Measurements from ENCODE around the gene ANKRD29. TPM values are rescaled to one million over a fixed set of nuclear protein-coding genes. Genes with fewer than 3 reads are reported as not detected.

ANKRD29 gene
- total and polyA plus RNA-seq, 4 experiments from 2014 or later, result 0.91 to 1.3 TPM; not detected in 2

DNA sequence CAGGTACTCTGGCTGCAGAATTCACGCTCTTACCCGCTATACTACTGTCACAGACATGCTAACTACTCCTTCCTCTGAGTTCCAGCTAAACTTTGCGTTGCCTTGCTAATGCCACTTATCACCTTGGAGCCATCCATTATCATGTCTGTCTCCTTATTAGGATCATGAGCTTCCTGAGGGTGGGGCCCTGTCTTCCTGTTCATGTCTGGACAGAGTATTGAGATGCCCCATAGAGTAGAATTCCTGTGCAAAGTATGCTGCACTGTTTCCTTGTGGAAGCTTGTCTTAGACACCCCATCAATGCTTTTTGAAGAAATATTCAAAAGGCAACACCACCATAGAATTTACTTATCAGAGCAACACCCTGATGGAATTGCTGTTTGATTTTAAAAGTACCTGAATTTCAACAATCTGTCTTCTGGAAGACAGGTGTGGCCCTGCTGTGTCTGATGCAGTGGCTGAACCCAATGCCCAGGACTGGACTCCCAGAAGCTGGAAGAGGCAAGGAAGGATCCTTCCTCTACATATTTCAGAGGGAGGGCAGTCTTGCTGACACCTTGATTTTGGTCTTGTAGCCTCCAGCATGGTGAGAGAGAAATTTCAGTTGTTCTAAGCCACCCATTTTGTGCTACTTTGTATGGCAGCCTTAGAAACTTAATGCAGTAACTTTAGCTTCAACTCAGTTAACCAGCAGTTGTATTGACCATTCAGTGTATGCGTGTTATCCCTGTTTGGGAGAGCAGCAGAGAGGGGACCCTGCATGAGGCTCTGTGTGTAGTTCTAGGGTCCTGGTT, 32.1 kb upstream of the ANKRD29 start:
- no peaks in the 10 kb centered on the region for H3K9me3 Mint-ChIP-seq
- Histone ChIP-seq H3K9me3 (ENCODE audit: control insufficient read depth in 1 of 2, low read length in 2 of 2) (no peaks in the 10 kb centered on the region), H3K27me3 (ENCODE audit: insufficient read depth, low read length) (no peaks in the 10 kb centered on the region), H3K36me3 (ENCODE audit: insufficient read depth, low read length) (no peaks in the 10 kb centered on the region), H3K27ac (ENCODE audit: low read depth, low read length) (no peak overlapping the region), H3K4me1 (ENCODE audit: insufficient read depth, low read length) (no peaks in the 10 kb centered on the region), H3K4me3 (ENCODE audit: low read length in 2 of 2) (no peak overlapping the region)
- no peak for DNase-seq
- no peak overlapping the region for H3K4me3 Mint-ChIP-seq
- H3K4me1 Mint-ChIP-seq, result peaks cover 0 to 4% (median 2%) of the 10 kb centered on the region in 4 donors
- ChIA-PET CTCF (ENCODE audit: partially characterized antibody) (no interaction called here), POLR2A (ENCODE audit: partially characterized antibody) (interaction anchor here (0.6 kb wide), 1 partner anchor 303 kb away, joined by 3 read pairs; no protein-coding TSS in a partner anchor)
- H3K27me3 Mint-ChIP-seq, result peaks cover 11 to 16% of the 10 kb centered on the region in 2 donors
- H3K27ac Mint-ChIP-seq, result no peak overlapping the region
- intact Hi-C loops (cut with micrococcal nuclease), result no loop called here
- no peaks in the 10 kb centered on the region for H3K36me3 Mint-ChIP-seq

DNA sequence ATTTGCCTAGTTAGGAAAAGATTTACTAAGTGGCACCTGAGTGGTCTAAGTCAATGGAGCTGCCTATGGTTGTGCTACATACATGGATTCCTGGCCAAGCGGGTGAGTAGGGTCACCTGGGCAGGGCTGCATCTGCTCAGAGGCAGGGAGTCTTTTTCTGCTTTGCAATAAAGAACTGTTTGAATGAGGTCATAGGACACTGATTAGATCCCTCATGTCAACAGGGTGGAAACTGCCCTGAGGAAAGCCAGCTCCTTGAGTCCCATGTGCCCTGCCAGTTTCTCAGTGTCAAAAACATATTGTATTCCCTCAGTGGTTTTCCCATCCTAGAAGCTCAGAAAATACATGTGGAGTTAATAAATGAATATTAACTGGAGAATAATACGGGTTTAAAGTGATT, 31.1 kb upstream of the ANKRD29 start:
- Mint-ChIP-seq H3K4me3 (no peak overlapping the region), H3K9me3 (no peaks in the 10 kb centered on the region), H3K36me3 (no peaks in the 10 kb centered on the region), H3K4me1 (peaks cover 3 to 7% (median 5%) of the 10 kb centered on the region in 4 donors), H3K27ac (no peak overlapping the region), H3K27me3 (peaks cover 14 to 15% of the 10 kb centered on the region in 2 donors)
- no peak for DNase-seq
- Histone ChIP-seq H3K27me3 (ENCODE audit: insufficient read depth, low read length) (peaks cover 4% of the 10 kb centered on the region), H3K27ac (ENCODE audit: low read depth, low read length) (no peak overlapping the region), H3K36me3 (ENCODE audit: insufficient read depth, low read length) (no peaks in the 10 kb centered on the region), H3K4me3 (ENCODE audit: low read length in 2 of 2) (no peak overlapping the region), H3K4me1 (ENCODE audit: insufficient read depth, low read length) (peaks cover 4% of the 10 kb centered on the region), H3K9me3 (ENCODE audit: control insufficient read depth in 1 of 2, low read length in 2 of 2) (no peaks in the 10 kb centered on the region)
- CTCF ChIA-PET (ENCODE audit: partially characterized antibody), result no interaction called here
- intact Hi-C loops (cut with micrococcal nuclease), result no loop called here
- POLR2A ChIA-PET (ENCODE audit: partially characterized antibody), result no interaction called here

DNA sequence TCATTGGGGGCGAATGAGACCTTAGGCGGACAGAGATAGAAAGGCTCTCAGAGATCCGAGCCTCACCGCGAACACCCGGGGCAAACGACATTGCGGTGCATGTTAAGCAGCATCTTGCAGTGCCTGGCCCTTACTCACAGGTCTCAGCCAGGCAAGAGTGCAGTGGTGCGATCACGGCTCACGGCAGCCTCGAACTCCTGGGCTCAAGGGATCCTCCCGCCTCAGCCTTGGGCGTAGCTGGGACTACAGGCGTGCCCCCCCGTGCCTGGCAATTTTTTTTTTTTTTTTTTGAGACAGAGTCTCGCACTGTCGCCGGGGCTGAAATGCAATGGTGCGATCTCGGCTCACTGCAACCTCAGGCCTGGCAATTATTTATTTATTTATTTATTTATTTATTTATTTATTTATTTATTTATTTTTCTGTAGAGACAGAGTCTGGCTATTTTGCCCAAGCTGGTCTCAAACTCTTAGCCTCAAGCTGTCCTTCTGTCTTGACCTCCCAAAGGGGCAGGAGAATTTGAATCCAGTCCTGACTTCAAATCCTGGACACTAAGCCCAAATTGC, 27.9 kb upstream of the ANKRD29 start:
- Histone ChIP-seq H3K4me1 (ENCODE audit: insufficient read depth, low read length) (peaks cover 8% of the 10 kb centered on the region), H3K9me3 (ENCODE audit: control insufficient read depth in 1 of 2, low read length in 2 of 2) (no peaks in the 10 kb centered on the region), H3K27me3 (ENCODE audit: insufficient read depth, low read length) (peaks cover 16% of the 10 kb centered on the region), H3K36me3 (ENCODE audit: insufficient read depth, low read length) (no peaks in the 10 kb centered on the region), H3K4me3 (ENCODE audit: low read length in 2 of 2) (no peak overlapping the region), H3K27ac (ENCODE audit: low read depth, low read length) (no peak overlapping the region)
- no peaks in the 10 kb centered on the region for H3K36me3 Mint-ChIP-seq
- intact Hi-C loops (cut with micrococcal nuclease), result no loop called here
- peaks cover 6 to 10% (median 7%) of the 10 kb centered on the region in 4 donors for H3K4me1 Mint-ChIP-seq
- no peak for DNase-seq
- H3K27me3 Mint-ChIP-seq, result peaks cover 26 to 27% of the 10 kb centered on the region in 2 donors
- H3K4me3 Mint-ChIP-seq, result peak overlapping the region; percentile 17 to 77 (median 59)
- no peak overlapping the region for H3K27ac Mint-ChIP-seq
- POLR2A ChIA-PET (ENCODE audit: partially characterized antibody), result no interaction called here
- no peaks in the 10 kb centered on the region for H3K9me3 Mint-ChIP-seq
- CTCF ChIA-PET (ENCODE audit: partially characterized antibody), result interaction anchor here (1.5 to 2.8 kb wide), 2 partner anchors 12 to 68 kb away, joined by 3 to 14 read pairs; no protein-coding TSS in a partner anchor

DNA sequence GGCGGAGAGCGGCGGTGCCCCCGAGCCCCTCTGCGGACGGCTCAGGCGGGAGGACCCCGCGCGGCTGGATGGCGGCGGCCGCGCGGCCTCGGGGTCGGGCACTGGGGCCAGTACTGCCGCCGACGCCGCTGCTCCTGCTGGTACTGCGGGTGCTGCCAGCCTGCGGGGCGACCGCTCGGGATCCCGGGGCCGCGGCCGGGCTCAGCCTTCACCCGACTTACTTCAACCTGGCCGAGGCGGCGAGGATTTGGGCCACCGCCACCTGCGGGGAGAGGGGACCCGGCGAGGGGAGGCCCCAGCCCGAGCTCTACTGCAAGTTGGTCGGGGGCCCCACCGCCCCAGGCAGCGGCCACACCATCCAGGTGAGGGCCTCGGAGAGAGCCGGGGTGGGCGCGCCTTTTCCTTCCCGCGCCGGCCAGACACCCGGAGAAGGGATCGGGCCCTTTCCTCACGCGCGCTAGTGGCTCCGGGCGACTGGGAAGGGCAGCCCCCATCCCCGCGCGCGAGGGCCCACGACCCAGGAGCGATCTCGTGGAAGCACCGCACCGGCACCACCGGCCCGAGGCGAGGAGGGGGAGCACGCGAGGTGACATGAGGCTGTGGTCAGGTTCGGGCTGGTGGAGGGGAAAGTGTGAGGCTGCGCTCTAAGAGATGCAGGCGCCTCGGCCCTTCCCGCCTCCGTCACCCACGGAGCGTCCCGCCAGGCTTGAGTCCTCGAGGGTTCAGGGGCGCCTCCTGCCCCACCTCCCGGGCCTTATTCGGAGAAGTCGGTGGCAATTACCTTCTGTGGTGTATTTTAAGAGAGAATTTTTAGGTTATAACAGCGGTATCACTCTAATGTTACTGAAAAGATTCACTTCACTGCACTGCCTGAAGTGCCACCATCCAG, 27.1 kb upstream of the ANKRD29 start:
- Mint-ChIP-seq H3K9me3 (no peaks in the 10 kb centered on the region), H3K27me3 (peaks cover 29% of the 10 kb centered on the region in 2 donors), H3K4me1 (peaks cover 6 to 10% (median 7%) of the 10 kb centered on the region in 4 donors), H3K27ac (no peak overlapping the region), H3K36me3 (no peaks in the 10 kb centered on the region), H3K4me3 (peak overlapping the region; percentile 17 to 77 (median 59))
- CTCF ChIA-PET (ENCODE audit: partially characterized antibody), result interaction anchor here (1.5 to 2.8 kb wide), 2 partner anchors 13 to 68 kb away, joined by 4 to 14 read pairs; no protein-coding TSS in a partner anchor
- Histone ChIP-seq H3K36me3 (ENCODE audit: insufficient read depth, low read length) (no peaks in the 10 kb centered on the region), H3K27me3 (ENCODE audit: insufficient read depth, low read length) (peaks cover 16% of the 10 kb centered on the region), H3K4me3 (ENCODE audit: low read length in 2 of 2) (peak overlapping the region in 1 of 2 donors; percentile 30), H3K27ac (ENCODE audit: low read depth, low read length) (no peak overlapping the region), H3K4me1 (ENCODE audit: insufficient read depth, low read length) (peaks cover 8% of the 10 kb centered on the region), H3K9me3 (ENCODE audit: control insufficient read depth in 1 of 2, low read length in 2 of 2) (no peaks in the 10 kb centered on the region)
- intact Hi-C loops (cut with micrococcal nuclease), result no loop called here
- POLR2A ChIA-PET (ENCODE audit: partially characterized antibody), result no interaction called here
- DNase-seq, result peak in 2 of 5 donors; percentile 0 to 3

DNA sequence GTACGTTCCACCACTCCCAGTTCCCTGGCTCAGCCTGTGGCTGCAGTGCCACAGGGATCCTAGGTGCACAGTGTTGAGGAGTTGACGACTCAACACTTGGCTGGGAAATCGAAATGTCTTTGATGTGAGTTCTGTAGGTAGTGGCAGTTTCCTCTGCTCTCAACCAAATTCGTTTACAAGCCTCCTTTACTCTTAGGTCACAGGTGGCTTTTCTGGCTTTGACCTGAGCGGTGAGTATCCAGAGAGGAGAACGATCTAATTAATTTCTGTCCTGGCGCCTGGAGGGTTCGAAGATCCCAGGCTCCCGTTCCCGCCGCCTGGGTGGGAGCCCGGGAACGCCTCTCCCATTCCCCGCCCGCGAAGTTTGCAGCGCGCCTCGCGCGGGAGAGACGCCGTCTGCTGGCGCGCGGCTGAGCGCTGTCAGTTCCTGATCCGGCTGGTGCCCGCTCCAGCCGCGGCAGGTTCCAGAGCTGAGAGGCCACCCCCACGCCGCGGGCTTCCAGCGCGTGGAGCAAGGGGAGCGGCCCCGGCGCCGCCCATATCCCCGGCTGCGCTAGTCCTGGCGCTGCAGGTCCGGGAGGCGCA, 26.4 kb upstream of the ANKRD29 start, which contains the start of gene LAMA3:
LAMA3 (plus strand) TSS at position 423 of the 585 bp plus-strand sequence. CDS start 231 bp downstream, outside the sequence.
- H3K36me3 ChIP-seq (ENCODE audit: insufficient read depth, low read length), result no peaks in the 10 kb centered on the region
- H3K4me3 ChIP-seq (ENCODE audit: low read length in 2 of 2), result peak within 1 kb of the TSS in 1 of 2 donors; percentile 30
- H3K27me3 ChIP-seq (ENCODE audit: insufficient read depth, low read length), result peaks cover 16% of the 10 kb centered on the region
- Mint-ChIP-seq H3K36me3 (no peaks in the 10 kb centered on the region), H3K27ac (no peak within 1 kb of the TSS), H3K9me3 (no peaks in the 10 kb centered on the region), H3K4me3 (peak within 1 kb of the TSS; percentile 70 to 82 (median 80)), H3K4me1 (peaks cover 6 to 10% (median 7%) of the 10 kb centered on the region in 4 donors), H3K27me3 (peaks cover 32 to 33% of the 10 kb centered on the region in 2 donors)
- POLR2A ChIA-PET (ENCODE audit: partially characterized antibody), result no interaction called here
- H3K4me1 ChIP-seq (ENCODE audit: insufficient read depth, low read length), result peaks cover 8% of the 10 kb centered on the region
- CTCF ChIA-PET (ENCODE audit: partially characterized antibody), result interaction anchor here (1.5 kb wide), 1 partner anchor 68 kb away, joined by 4 read pairs; no protein-coding TSS in a partner anchor
- H3K27ac ChIP-seq (ENCODE audit: low read depth, low read length), result no peak within 1 kb of the TSS
- no peaks in the 10 kb centered on the region for H3K9me3 ChIP-seq (ENCODE audit: control insufficient read depth in 1 of 2, low read length in 2 of 2)
- intact Hi-C loops (cut with micrococcal nuclease), result no loop called here
- DNase-seq, result peak in 4 of 5 donors; percentile 29 to 40 (median 30)

DNA sequence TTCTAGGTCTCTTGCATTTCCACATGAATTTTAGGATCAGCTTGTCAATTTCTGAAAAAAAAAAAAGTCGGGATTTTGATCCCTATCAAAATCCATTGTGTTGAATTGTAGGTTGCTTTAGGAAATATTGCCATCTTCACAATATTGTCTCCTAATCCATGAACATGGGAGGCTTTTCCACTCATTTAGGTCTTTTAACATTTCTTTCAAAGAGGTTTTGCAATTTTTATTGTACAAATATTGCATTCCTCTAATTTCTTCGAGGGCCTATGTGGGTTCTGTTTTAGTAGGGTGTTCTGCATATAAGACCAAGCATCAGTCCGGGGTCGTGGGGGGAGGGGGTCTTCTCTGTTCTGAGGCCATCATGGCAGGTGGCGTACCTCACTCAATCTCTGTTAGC, 25.8 kb upstream of the ANKRD29 start:
- POLR2A ChIA-PET (ENCODE audit: partially characterized antibody), result no interaction called here
- H3K27me3 ChIP-seq (ENCODE audit: insufficient read depth, low read length), result peaks cover 16% of the 10 kb centered on the region
- DNase-seq, result no peak
- peaks cover 8% of the 10 kb centered on the region for H3K4me1 ChIP-seq (ENCODE audit: insufficient read depth, low read length)
- H3K36me3 ChIP-seq (ENCODE audit: insufficient read depth, low read length), result no peaks in the 10 kb centered on the region
- H3K27ac Mint-ChIP-seq, result no peak overlapping the region
- H3K27me3 Mint-ChIP-seq, result peaks cover 30 to 32% of the 10 kb centered on the region in 2 donors
- H3K27ac ChIP-seq (ENCODE audit: low read depth, low read length), result no peak overlapping the region
- no peak overlapping the region for H3K4me3 ChIP-seq (ENCODE audit: low read length in 2 of 2)
- CTCF ChIA-PET (ENCODE audit: partially characterized antibody), result interaction anchor here (1.5 kb wide), 1 partner anchor 67 kb away, joined by 4 read pairs; no protein-coding TSS in a partner anchor
- peak overlapping the region in 6 of 8 donors; percentile 74 to 82 (median 80) for H3K4me3 Mint-ChIP-seq
- no peaks in the 10 kb centered on the region for H3K9me3 Mint-ChIP-seq
- H3K4me1 Mint-ChIP-seq, result peaks cover 6 to 10% (median 7%) of the 10 kb centered on the region in 4 donors
- no peaks in the 10 kb centered on the region for H3K36me3 Mint-ChIP-seq
- H3K9me3 ChIP-seq (ENCODE audit: control insufficient read depth in 1 of 2, low read length in 2 of 2), result no peaks in the 10 kb centered on the region
- intact Hi-C loops (cut with micrococcal nuclease), result no loop called here

All from CD4-positive, alpha-beta memory T cell (primary cell).